HUDEP-2 (cell line): ENCODE results near the gene PIH1D1.
"Not testable (repeated sequence)": the region's sequence is repeated elsewhere in the genome, so short reads cannot be mapped to it uniquely, and the experiment has no call there.

ENCODE experiments used
- DNase-seq, 76 experiments: peaks; one replicate each; lab custom pipeline; 2025; ENCODE audit not compliant: unreplicated experiment in 76 of 76; lab: John Stamatoyannopoulos, UW

The PIH1D1 gene

DNA sequence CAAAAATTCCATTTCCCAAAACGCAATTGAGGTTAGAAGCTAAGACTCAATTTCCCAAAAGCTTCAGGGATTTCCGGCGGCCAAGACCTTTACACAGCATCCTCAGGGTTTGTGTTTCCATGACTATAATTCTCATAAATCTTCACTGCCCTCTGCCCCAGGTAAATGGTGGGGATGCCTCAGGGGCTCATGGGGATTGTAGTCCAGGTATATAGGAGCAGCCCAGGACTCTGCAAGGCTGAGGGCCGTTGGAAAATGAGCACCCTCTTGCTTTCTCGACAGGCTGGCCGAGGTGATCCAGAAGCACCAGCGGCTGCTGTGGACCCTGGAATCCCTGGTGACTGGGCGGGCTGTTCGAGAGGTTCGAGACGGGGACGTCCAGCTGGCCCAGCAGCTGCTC lies 7.8 kb upstream of the PIH1D1 start:
- DNase-seq, result no peak

DNA sequence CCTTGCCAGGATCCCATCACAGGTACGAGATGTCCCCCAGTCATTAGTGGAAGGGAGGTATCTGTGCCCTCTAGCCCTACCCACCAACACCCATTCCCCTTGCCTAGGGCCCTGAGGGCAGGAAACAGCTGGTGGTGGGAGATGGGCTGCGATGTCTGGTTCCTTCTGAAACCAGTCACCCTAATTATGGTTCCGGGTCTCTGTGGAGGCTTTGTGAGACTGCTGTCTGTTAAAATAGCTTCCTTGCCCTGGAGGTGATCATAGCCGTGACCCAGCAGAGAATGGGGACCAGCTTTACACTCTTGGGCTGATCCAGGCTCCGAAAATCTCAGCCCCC lies 6.9 kb upstream of the PIH1D1 start:
- no peak for DNase-seq

GRCh38 chr19:49456326-49456725 lies 4.7 kb upstream of the PIH1D1 start:
- no peak for DNase-seq

DNA sequence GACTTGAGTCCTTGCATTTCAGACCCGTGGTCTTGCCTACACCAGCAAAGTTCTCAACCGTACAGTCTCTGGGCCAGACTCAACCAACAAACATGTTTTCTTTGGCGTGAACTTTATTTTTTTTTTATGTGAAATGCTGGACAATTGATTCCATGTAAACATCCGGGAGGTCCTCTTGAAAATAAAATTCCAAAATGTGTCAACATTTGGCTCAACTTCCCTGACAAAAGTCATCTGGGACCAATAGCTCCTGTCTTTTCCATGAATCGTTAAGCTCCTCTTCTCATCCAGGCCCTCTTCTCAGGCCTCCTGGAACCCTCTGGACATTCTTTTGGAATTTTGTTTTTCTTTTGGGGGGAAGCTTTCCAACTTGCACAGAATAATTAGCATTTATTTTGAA lies 4.2 kb upstream of the PIH1D1 start:
- no peak for DNase-seq

DNA sequence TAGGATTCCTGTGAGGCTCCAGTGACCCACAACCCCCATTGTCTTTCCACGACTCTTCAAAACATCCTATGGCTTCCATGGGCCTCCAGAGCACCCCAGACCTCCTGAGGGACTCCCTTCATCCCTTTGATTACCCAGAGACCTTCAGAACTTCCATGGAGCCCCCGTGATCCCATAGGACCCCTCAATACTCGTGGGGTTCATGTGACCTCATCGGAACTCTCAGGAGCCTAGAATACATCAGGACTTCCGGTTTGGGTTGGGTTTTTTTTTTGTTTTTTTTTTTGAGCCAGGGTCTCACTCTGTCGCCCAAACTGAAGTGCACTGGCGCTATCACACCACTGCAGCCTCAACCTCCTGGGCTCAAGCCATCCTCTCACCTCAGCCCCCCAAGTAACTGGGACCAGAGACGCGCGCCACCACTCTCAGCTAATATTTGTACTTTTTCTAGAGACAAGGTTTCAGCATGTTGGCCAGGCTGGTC lies 2.2 kb upstream of the PIH1D1 start:
- DNase-seq, result no peak

DNA sequence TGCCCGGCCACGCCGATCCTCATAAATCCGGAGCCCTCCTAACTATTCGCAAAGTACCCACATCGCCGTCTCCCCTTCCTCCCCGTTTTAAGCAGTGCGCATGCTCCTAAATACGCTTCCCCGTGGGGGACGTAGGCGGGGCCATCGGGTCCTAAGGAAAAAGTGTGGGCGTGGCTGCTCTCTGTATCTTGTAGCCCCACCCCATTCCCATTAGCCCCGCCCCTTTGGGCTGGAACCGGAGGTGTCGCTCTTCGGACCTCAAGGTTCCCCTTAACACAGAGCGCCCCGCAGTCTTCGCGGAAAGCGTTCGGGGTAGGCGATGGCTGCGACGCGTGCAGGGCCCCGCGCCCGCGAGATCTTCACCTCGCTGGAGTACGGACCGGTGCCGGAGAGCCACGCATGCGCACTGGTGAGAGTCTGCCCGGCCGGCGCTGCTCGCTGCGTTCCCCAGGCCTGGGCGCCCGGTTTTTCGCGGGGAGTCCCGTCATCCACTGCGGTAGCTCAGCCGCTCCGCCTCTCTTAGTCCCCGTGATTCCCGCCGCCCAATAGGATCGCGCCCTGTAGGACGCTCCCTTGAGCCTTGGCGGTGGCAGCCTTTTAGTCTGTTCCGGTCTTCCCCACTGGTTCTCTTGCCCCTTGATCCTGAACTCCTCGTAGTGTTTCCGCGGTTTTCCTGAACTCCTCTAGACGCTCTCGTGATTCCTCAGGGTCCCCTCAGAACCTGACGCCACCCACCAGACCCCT lies 1.6 kb upstream of the PIH1D1 start, which contains the start of gene ALDH16A1:
ALDH16A1 (plus strand) TSS at position 213 of the 744 bp plus-strand sequence; CDS start at position 320, 107 bp downstream.
- peak in 75 of 76 experiments; percentile 60 to 100 (median 98) for DNase-seq

GRCh38 chr19:49450405-49450804 lies 1.2 kb downstream of the PIH1D1 start:
- no peak for DNase-seq

DNA sequence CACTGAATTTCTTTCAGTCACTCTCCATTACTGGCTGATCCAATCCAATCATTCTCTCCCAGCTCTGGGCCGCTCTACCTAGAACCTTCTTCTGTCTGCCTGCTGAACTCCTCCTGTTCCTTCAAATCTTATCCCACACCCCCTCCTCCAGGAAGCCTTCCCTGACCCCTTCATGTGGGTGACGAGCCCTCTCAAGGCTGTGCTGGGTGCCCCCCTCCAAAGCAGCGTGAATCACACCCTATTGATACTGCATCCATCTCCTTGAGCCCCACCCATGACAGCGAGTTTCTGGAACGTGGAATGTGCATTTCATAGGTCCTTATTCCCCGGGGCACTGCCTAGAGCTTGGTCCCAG lies 3.2 kb downstream of the PIH1D1 start:
- DNase-seq, result no peak

- peak in 71 of 76 experiments; percentile 22 to 89 (median 76) for DNase-seq
Observed at GRCh38 chr19:49447485-49448431, 3.9 kb downstream of the PIH1D1 start.

DNA sequence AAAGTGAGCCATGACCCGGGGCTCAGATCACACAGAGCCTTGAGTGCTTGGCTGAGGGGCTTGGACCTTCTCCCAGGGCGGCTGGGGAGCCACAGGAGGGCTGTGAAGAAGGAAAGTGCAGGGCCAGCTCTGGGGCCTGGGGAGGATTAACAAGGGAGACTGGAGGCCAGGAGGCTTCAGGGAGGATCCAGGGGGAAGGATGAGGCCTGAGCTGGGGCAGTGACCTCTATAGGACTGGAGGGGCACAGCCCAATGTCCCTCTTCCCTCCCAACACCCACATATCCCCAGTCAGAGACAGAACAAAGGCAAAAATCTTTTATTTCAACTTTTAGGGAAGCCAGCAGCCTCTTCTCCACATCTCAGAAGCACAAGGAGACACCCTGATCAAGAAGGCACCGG lies 5.6 kb downstream of the PIH1D1 start:
- DNase-seq, result no peak

DNA sequence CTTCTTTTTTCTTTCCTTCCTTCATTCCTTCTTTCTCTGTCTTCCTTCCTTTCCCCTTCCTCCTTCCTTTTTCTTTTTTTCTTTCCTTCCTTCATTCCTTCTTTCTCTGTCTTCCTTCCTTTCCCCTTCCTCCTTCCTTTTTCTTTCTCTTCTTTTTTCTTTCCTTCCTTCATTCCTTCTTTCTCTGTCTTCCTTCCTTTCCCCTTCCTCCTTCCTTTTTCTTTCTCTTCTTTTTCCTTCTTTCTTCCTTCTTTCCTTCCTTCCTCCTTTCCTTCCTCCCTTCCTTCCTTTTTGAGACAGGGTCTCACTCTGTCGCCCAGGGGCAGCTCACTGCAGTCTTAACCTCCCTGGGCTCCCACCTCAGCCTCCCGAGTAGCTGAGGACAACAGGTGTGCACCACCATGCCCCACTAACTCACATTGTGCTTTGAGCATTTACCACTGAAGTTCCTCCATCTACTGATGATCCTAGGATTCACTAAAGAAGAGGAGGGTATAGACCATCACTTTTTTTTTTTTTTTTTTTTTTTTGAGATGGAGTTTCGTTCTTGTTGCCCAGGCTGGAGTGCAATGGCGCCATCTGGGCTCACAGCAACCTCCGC lies 7.4 kb downstream of the PIH1D1 start:
- DNase-seq, result not testable (repeated sequence)

GRCh38 chr19:49443366-49444099 lies 8.1 kb downstream of the PIH1D1 start:
- peak in 74 of 76 experiments; percentile 67 to 100 (median 93) for DNase-seq

- DNase-seq, result peak in 63 of 76 experiments; percentile 15 to 92 (median 75)
Observed at GRCh38 chr19:49442771-49443365, 8.7 kb downstream of the PIH1D1 start.

- DNase-seq, result peak in 16 of 76 experiments; percentile 10 to 60 (median 34)
Observed at GRCh38 chr19:49442354-49442753, 9.3 kb downstream of the PIH1D1 start.

DNA sequence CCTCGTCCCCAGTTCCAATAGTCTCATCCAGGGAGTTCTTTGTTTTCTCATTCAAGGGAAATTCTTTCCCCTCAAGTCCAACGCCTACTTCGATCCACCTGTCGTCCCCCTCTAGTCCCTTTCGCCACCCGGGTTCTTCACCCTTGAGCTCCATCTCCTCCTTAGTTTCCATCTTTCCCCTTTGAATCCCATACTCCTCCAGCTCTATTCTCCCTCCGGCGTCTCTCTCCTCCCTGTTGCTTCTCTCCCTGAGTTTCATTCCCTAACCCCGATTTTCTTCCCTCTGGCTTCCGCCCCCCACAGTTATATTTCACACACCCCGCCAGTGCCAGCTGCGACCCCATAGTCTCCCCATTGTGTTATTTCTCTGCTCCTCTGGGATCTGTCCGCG lies 9.7 kb downstream of the PIH1D1 start:
- DNase-seq, result no peak

DNA sequence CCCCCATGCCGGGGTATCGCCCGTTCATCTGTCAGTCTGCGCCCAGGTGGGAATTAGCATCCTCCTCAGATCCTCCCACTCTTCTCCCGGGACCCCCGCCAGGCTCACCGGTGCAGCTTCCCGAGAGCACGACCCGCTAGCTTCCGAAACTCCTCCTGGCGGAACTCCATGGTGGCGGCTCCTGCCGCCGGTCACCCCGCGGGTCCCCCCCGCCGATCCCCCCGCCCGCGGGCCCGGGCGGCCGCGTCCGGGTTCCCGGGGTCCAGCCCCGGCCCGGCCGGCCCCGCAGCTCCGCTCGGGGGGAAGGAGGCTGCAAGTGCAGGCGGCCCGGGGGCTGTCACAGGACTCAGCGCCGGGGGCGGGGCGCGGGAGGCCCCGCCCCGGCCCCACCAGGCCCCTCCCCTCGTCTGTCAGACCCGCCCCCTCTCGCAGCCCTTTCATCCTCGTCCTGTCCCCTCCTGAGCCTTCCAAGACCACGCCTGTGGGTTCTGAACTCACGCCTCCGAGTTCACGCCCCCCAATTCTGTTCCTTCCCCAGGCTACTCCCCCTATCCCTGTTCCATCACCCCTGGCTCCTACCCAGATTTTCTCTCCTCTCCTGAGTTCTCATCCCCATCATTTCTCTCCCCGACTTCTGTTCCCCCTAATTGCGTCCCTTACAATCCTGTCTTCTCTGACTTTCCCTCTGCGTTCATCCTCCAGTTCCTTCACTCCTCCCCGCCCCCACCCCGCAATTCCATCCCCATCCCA lies 10.2 kb downstream of the PIH1D1 start, which contains the start of gene SLC17A7:
SLC17A7 (minus strand) TSS at position 318 of the 750 bp plus-strand sequence; CDS start at position 170, 148 bp downstream.
- peak in 27 of 76 experiments; percentile 11 to 56 (median 30) for DNase-seq

GRCh38 chr19:49440439-49441209 lies 11.0 kb downstream of the PIH1D1 start:
- no peak for DNase-seq

DNA sequence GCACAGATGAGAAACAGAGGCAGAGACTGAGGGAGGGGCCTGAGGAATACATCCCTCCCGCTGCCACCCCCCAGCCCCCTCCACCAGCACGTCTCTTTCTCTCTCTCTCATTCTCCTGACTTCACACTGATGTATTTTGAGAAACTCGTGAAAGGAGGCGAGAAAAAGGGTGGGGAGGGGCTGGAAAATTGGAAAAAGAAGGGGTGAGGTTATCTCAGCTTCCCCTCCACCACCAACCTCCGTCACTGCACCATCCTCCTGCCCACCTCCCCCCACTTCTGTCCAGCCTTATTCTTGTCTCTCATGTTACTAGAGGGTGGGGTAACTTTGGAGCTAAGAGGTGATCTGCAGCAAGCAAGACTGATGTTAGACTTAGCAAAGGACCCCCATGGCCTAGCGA lies 11.8 kb downstream of the PIH1D1 start:
- no peak for DNase-seq
